ENCODE measurements around the gene JAG2.

The JAG2 gene

GRCh38 chr14:105165134-105165704 lies 3.4 kb downstream of the JAG2 start:
- DNase-seq = no peak

DNA sequence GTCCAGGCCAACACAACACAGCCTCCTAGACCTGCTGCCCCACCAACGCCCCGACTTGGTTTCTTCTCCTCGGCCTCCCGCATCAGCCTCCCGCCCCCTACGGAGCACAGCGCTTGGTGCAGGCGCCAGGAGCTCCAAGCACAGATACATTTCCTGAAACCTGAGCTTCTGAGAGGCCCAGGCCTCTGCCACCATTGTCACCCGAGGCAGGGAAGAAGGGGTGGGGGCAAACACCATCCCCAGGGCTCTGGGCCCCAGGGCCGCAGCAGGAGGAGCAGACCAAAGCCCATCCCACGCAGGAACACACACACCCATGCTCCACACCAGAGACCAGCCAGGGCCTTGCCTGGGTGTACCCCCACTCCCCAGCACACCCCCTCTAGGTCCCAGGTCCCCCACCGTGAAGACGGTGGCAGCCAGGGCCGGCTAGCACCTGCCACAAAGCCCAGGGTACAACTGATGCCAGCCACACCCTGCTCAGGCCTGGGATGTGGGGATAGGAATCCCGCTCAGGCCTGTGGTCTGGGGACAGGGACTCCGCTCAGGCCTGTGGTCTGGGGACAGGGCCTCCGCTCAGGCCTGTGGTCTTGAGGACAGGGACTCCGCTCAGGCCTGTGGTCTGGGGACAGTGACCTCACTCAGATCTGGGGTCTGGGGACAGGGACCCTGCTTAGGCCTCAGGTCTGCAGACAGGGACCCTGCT lies 5.4 kb downstream of the JAG2 start:
- no peak for DNase-seq

DNA sequence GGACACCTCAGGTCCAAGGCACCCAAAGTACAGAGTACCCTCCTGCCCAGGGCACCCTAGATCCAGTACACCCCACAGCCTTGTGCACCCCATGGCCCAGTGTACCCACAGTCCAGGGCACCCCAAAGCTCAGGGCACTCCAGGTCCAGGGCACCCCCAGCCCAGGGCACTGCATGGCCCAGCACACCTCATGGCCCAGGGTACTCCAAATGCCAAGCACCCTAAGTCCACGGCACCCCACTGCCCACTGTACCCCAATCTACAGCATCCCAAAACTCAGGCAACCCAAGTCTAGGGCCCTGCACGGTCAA lies 6.0 kb downstream of the JAG2 start:
- DNase-seq = no peak

- DNase-seq = no peak
These were observed 6.5 kb downstream of the JAG2 start for GRCh38 chr14:105161964-105162668.

DNA sequence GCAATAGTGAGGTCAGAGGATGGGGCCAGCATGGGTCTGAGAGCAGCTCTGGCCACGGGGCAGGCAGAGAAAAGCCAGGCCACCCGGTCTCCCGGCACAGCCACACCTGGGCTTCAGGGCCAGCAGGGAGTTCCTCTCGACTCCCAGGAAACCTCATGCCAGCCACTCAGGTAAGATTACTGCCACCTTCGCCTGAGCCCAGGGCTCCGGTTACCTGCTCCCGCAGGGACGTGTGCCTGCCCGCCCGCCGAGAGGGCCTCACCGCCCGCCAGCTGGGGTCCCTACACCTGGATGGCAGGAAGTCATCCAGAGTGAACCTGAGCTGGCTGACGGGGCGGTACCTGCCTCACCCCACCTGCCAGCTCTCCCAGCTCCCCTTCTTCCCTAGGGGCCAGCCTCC lies 7.3 kb downstream of the JAG2 start:
- no peak for DNase-seq

DNA sequence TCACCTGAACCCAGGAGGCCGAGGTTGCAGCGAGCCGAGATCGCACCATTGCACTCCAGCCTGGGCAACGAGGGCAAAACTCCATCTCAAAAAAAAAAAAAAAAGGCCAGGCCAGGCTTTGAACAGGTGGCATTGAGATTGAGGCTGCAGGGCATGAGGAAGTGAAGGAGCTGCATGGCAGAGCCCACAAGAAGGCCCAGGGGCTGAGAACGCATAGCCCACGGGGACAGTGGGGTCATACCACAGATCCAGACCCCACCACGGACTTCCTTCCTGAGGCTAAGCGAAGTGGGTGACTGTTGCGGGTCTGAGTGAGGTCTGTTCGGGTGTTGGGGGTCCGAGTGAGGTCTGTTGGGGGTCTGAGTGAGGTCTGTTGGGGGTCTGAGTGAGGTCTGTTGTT lies 7.8 kb downstream of the JAG2 start:
- DNase-seq = no peak

DNA sequence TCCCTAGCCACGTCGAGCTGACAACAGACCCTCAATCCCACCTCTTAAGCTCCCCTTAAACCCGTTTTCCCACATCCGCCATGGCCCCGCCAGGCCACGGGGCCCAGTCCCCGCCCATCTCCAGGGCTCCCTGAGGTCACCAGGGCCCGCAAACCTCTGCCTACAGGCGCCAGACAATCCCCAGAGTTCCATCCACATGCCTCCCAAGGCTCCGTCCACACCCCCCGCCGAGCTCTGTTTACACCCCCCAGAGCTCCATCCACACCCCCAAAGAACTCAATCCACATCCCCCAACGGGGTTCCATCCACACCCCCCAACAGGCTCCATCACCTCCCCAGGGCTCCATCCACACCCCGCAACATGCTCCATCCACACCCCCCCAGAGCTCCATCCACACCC lies 9.2 kb downstream of the JAG2 start:
- DNase-seq = no peak

GRCh38 chr14:105158794-105159193 lies 9.8 kb downstream of the JAG2 start:
- no peak for DNase-seq

- DNase-seq = no peak
These were observed 10.7 kb downstream of the JAG2 start for GRCh38 chr14:105157872-105158271.

DNA sequence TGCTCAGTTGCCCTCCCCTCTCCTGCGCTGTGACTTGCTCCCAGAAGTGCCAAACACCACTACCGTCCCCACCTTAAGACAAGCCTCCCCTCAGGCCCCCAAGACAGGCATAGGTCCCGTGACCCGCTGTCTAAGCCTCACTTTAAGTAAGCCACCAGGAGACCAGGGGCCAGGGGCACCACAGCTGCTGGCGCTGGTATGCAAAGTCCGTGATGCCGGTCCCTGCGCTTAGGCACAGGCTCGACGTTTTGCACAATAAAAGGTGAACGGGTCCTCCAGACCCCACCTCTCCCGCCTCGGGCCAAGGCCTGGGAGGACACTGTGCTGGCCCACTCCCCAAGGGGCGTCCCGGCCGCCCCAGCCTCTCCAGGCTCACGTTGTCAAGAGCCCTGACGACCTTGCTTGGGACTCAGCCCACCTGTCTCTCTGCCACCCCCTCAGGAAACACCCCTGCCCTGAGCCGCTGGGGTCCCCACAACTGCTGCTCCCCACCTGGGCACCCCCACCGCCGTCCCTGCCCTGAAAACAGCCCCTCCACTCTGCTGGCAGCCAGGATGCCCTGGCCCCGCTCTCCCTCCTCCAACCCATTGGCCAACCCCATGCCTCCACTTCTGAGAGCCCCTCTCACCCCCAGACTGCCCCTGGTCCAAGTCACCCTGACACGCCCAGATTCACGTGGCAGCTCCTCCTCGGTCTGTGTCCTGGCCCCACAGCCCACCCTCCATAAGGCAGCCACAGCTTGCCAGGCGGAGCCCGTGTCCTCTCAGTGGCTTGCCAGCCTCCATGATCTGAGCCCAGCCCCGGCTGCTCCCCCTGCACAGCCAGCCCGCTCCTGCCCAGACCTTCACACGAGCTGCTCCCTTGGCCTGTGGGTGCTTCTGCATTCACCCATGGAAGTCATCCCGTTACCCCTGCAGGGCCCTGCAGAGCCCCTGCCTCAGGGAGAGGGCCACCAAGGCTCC lies 11.9 kb downstream of the JAG2 start:
- no peak for DNase-seq

GRCh38 chr14:105155681-105156413 lies 12.7 kb downstream of the JAG2 start:
- no peak for DNase-seq

- no peak for DNase-seq
These were observed 13.4 kb downstream of the JAG2 start for GRCh38 chr14:105155071-105155651.

DNA sequence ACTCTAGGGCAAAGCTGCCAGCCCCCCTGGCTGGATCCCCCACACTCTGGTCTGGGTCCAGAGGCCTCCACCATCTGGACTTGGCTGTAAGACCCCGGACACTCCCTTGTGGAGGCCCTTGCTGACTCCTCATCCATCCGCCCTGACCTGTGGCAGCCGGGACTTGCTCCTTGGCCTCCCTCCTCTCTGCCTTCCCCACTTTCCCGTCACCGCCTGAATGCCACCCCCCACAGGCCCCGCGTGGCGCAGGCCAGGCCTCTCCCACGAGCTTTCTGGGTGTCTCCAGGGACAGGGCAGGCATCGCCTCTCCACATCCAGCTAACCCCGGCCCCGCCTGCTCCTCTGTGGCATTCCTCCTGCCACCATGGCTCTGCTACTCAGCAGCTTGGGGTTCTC lies 14.1 kb downstream of the JAG2 start:
- DNase-seq = no peak

DNA sequence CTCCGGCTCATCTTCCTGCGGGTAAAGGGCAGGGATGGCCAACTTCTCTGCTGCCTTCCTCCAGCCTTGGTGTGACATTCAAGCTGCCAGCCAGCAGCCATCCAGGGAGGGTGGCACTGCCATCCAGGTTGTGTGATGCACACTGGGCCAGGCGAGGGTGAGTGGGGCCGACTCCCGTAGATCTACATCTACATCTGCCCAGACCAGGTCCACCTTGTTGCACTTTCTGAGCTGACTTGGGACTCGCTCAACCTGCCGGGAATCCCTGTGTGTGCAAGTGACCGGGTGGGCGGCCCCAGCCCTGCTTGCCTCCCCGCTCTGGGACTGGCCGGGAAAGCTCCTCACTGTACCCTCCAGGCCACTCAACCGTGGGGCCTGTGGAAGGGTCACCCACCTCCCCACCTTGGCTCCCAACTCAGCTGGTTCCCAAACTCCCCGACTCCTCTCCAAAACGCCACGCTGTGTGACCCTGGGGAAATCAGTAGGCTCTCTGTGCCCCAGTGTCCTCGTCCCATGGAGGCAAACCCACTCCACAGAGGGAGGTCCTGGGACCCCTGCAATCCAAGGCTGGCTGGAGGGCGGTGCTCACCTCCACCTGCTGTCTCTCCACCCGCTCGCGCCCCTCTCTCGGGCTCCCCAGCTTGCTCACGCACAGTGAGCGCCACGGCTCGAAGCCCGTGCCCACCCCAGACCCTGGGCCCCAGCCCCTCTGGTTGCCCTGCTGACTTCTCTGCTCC lies 14.7 kb downstream of the JAG2 start:
- no peak for DNase-seq

DNA sequence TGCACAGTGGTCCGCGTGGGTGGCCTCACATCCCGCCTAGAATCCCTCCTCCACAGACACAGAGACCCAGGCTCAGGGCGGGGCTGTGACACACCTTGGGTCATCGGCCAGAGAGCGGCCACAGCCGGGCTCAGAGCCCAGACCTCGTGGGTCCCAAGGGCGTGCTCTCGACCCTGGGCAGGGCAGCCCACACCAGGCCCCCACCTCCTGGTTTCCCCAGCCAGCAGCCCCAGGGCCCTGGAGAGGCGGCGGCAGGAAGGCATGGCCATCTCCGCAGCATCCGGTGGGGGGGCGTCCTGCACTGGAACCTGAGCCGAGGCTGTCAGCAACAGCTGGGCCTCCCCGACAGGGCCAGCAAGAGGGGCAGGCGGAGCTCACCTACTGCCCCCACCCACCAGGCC lies 15.2 kb downstream of the JAG2 start:
- no peak for DNase-seq

- no peak for DNase-seq
These were observed 15.8 kb downstream of the JAG2 start for GRCh38 chr14:105152794-105153241.

GRCh38 chr14:105151838-105152793 lies 16.5 kb downstream of the JAG2 start:
- DNase-seq = no peak

DNA sequence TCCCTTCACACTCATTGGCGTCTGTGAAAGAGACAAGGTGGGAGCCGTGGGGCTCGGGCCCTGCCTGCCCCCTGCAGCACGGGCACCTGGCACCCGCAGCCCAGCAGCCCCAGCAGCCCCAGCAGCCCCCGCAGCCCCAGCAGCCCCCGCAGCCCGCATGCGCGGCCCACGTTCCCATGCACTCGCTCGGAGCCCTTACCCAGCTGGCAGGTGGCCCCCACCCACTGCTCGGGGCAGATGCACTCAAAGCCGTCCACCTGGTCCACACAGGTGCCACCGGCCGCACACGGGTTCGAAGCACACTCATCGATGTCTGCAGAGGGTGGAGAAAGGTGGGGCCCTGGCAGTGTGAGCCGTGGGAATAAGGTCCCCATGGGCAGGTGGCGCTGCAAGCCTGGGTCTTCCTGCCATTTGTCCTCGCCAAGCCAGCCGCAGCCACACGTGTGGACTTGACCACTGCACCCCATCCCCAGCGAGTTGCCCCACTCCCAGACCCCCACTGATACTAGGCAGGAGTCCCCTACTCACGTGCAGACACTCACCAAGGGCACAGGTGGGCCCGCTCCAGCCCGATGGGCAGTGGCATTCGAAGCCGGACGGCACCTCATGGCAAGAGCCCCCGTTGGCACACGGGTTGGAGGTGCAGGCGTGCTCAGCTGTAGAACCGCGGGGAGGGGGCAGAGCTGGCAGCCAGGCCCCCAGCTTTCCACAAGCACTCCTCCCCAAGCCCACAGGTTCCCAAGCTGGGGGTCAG lies 17.3 kb downstream of the JAG2 start:
- no peak for DNase-seq

DNA sequence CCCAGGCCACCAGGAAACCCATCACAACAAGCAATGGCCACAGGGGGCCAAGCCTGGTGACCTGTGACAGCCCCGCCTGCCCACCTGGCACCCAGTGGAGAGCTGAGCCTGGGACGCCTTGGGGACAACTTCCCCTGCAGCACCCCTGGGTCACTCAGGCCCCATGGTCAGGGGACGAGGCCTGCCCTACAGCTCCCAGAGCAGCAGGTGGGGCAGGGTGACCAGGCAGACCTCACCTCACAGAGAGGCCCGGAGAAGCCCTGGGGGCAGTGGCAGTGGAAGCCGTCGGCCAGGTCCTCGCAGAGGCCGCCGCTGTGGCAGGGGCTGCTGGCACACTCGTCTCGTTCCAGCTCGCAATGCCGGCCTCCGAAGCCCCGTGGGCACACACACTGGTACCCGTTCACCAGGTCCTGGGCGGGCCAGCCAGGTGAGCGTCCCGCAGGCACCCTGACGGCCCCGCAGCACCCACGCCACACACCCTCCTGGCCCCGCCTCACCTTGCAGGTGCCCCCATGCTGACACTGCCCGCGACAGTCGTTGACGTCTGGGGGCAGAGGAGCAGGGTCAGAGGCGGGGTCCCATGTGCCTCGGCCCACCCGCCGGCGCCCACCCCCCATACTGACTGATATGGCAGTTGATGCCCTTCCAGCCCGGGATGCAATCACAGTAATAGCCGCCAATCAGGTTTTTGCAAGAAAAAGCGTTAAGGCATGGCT lies 18.1 kb downstream of the JAG2 start:
- no peak for DNase-seq

Data from stimulated activated CD4-positive, alpha-beta T cell treated with anti-CD3 and anti-CD28 coated beads, Interleukin-12 subunit alpha, Interleukin-12 subunit beta, amount 100 ng/mL, for 4 hours (primary cell).